Measurements from ENCODE around the gene TMEM184A. TPM values are rescaled to one million over a fixed set of nuclear protein-coding genes. Genes with fewer than 3 reads are reported as not detected.
A peak's percentile ranks its signal among the peaks of the same experiment; 100 is the strongest.

TMEM184A gene
- total RNA-seq, 1 experiment from 2014 or later, result 21.4 TPM

GRCh38 chr7:1531263-1531978 lies 24.6 kb downstream of the TMEM184A start:
- Histone ChIP-seq H3K36me3 (ENCODE audit: low read depth) (peaks cover 5% of the 10 kb centered on the region), H3K9me2 (ENCODE audit: insufficient read depth) (no peaks in the 10 kb centered on the region), H3K27me3 (ENCODE audit: insufficient read depth, low read depth) (0 out of 2 replicates have a peak, but pooled peaks cover 7% of the 10 kb centered on the region), H3K79me2 (ENCODE audit: low read depth) (peaks cover 52% of the 10 kb centered on the region), H2AFZ (no peak overlapping the region), H3K4me1 (replicated peaks; ENCODE audit: insufficient read depth) (peaks cover 40% of the 10 kb centered on the region), H3F3A (ENCODE audit: insufficient read depth, low read depth) (peaks cover 41% of the 10 kb centered on the region), H3K4me3 (peak overlapping the region; percentile 64), H3K9me3 (ENCODE audit: insufficient read depth, low read depth) (no peaks in the 10 kb centered on the region), H3K4me2 (peak overlapping the region; percentile 98), H3K27ac (peak overlapping the region; percentile 89), H4K20me1 (ENCODE audit: insufficient read depth) (peaks cover 43% of the 10 kb centered on the region)
- POLR2A ChIA-PET (ENCODE audit: unreplicated experiment), result interaction anchor here (0.6 to 0.8 kb wide), 3 partner anchors 23 to 822 kb away, joined by 4 to 17 read pairs (median 5); no protein-coding TSS in a partner anchor
- intact Hi-C loops (cut with micrococcal nuclease; ENCODE audit: unreplicated experiment), result loop anchor here (10.0 kb wide), 1 partner anchor 993 kb away; no protein-coding TSS in a partner anchor
- TF ChIP-seq CTCF (conservative IDR thresholded peaks at IDR 0.05) (no peak), EZH2 (IDR thresholded peaks at IDR 0.05; ENCODE audit: low read depth) (no peak)
- no peak for DNase-seq
- BruUV-seq (replicated peaks), result no TSS peak
- CTCF ChIA-PET, result no interaction called here

GRCh38 chr7:1530946-1531262 lies 25.1 kb downstream of the TMEM184A start:
- BruUV-seq (replicated peaks), result no TSS peak
- intact Hi-C loops (cut with micrococcal nuclease; ENCODE audit: unreplicated experiment), result loop anchor here (10.0 kb wide), 1 partner anchor 994 kb away; no protein-coding TSS in a partner anchor
- Histone ChIP-seq H3K36me3 (ENCODE audit: low read depth) (peaks cover 5% of the 10 kb centered on the region), H3K9me2 (ENCODE audit: insufficient read depth) (no peaks in the 10 kb centered on the region), H4K20me1 (ENCODE audit: insufficient read depth) (peaks cover 39% of the 10 kb centered on the region), H3K4me3 (peak overlapping the region; percentile 64; the same call in 1 of the 2 replicates), H3K9me3 (ENCODE audit: insufficient read depth, low read depth) (no peaks in the 10 kb centered on the region), H3K79me2 (ENCODE audit: low read depth) (peaks cover 47% of the 10 kb centered on the region), H3F3A (ENCODE audit: insufficient read depth, low read depth) (peaks cover 39% of the 10 kb centered on the region), H2AFZ (no peak overlapping the region), H3K27ac (peak overlapping the region; percentile 89; the same call in 1 of the 2 replicates), H3K27me3 (ENCODE audit: insufficient read depth, low read depth) (0 out of 2 replicates have a peak, but pooled peaks cover 8% of the 10 kb centered on the region), H3K4me2 (peak overlapping the region; percentile 98; the same call in 1 of the 2 replicates), H3K4me1 (replicated peaks; ENCODE audit: insufficient read depth) (peaks cover 35% of the 10 kb centered on the region)
- no peak for TF ChIP-seq CTCF (conservative IDR thresholded peaks at IDR 0.05)
- TF ChIP-seq EZH2 (IDR thresholded peaks at IDR 0.05; ENCODE audit: low read depth), result no peak
- no peak for DNase-seq
- CTCF ChIA-PET, result no interaction called here
- POLR2A ChIA-PET (ENCODE audit: unreplicated experiment), result interaction anchor here (0.6 kb wide), 1 partner anchor 24 kb away, joined by 4 read pairs; no protein-coding TSS in a partner anchor

DNA sequence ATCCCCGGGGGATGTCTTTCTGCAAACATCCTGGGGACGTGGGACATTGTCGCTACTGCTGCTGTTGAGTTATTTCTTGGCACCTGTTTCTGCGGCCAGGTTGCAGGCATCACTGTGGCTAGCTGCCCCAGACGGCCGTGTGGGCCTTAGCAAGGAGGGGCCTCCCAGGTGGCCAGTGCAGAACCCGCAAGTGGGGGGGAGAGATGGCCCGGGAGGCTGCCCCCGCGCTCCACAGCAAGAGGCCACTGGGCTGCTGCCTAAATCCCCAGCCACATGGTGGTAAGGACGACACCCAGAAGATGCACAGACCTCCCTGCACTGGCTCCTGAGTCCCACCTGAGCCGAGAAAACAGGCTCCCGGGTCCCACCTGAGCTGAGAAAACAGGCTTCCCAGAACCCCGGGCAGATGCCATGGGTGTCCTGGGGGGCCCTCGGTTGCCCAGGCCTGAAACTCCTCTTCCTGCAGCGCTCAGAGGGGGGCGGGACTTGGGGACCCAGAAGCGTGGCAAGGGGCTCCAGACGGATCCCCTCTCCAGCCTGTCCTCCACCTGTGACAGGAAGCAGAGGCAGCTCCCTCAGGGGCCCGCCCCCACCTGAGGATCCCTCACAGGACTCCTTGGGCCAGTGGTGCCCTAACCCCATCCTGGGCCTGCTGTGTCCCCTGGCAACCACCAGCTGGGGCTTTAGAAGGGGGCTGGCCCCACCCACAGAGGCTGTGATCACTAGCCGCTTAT lies 26.5 kb downstream of the TMEM184A start:
- H3K4me2 ChIP-seq, result 0 out of 2 replicates have a peak overlapping the region, but pooled peaks have one; percentile 66
- no peak overlapping the region; the same call in 1 of the 2 replicates for H3K4me3 ChIP-seq
- TF ChIP-seq EZH2 (IDR thresholded peaks at IDR 0.05; ENCODE audit: low read depth) (no peak), CTCF (conservative IDR thresholded peaks at IDR 0.05) (no peak)
- peaks cover 24% of the 10 kb centered on the region for H3K4me1 ChIP-seq (replicated peaks; ENCODE audit: insufficient read depth)
- POLR2A ChIA-PET (ENCODE audit: unreplicated experiment), result no interaction called here
- peaks cover 45% of the 10 kb centered on the region for H3F3A ChIP-seq (ENCODE audit: insufficient read depth, low read depth)
- H3K27ac ChIP-seq, result no peak overlapping the region
- intact Hi-C loops (cut with micrococcal nuclease; ENCODE audit: unreplicated experiment), result loop anchor here (10.0 kb wide), 1 partner anchor 995 kb away; no protein-coding TSS in a partner anchor
- CTCF ChIA-PET, result no interaction called here
- no TSS peak for BruUV-seq (replicated peaks)
- no peaks in the 10 kb centered on the region for H3K9me3 ChIP-seq (ENCODE audit: insufficient read depth, low read depth)
- no peaks in the 10 kb centered on the region for H3K36me3 ChIP-seq (ENCODE audit: low read depth)
- peaks cover 34% of the 10 kb centered on the region for H3K79me2 ChIP-seq (ENCODE audit: low read depth)
- H2AFZ ChIP-seq, result no peak overlapping the region
- H4K20me1 ChIP-seq (ENCODE audit: insufficient read depth), result peaks cover 28% of the 10 kb centered on the region
- no peak for DNase-seq
- H3K9me2 ChIP-seq (ENCODE audit: insufficient read depth), result no peaks in the 10 kb centered on the region
- 0 out of 2 replicates have a peak, but pooled peaks cover 8% of the 10 kb centered on the region for H3K27me3 ChIP-seq (ENCODE audit: insufficient read depth, low read depth)

All from PC-9 (cell line).